Uterus (tissue), 4 donors: ENCODE measurements around the gene HAAO. TPM values are rescaled to one million over a fixed set of nuclear protein-coding genes. Genes with fewer than 3 reads are reported as not detected.
A peak's percentile ranks its signal among the peaks of the same experiment; 100 is the strongest.

Source experiments
- DNase-seq, 2 donors: peaks; one replicate each; pipeline ENCODE4 v3.0.0-alpha.2; 2019 to 2020
- H3K27ac ChIP-seq, 2 donors: fragments of 200-600 bp; sonication (generic); 1 replicate in 1 of 2; 2 replicates in 1 of 2; pipeline ENCODE4 v1.5.1; 2016 to 2018
- H3K27me3 ChIP-seq, 2 donors: fragments of 200-600 bp; sonication (generic); one replicate each; pipeline ENCODE4 v1.5.1; 2018 to 2019; ENCODE audit warnings: control low read depth in 1 of 2
- H3K36me3 ChIP-seq, 2 donors: fragments of 200-600 bp; sonication (generic); one replicate each; pipeline ENCODE4 v1.5.1; 2019; ENCODE audit warnings: control low read depth in 1 of 2
- H3K4me1 ChIP-seq, 2 donors: fragments of 200-600 bp; sonication (generic); one replicate each; pipeline ENCODE4 v1.5.1; 2018 to 2019; ENCODE audit warnings: control low read depth in 1 of 2
- H3K4me3 ChIP-seq, 2 donors: fragments of 200-600 bp; sonication (generic); 1 replicate in 1 of 2; 2 replicates in 1 of 2; pipeline ENCODE4 v1.5.1; 2018 to 2019; ENCODE audit warnings: mild to moderate bottlenecking in 1 of 2
- H3K9me3 ChIP-seq, 2 donors: fragments of 200-600 bp; sonication (generic); one replicate each; pipeline ENCODE4 v1.5.1; 2019; ENCODE audit warnings: control low read depth in 1 of 2
- CTCF ChIP-seq, 4 experiments: fragments of 200-600 bp in 2 of 4; fragments of 450-650 bp in 2 of 4; sonication (generic) in 2 of 4; IDR thresholded peaks; one replicate each; pipeline ENCODE4 v1.5.1; 2016 to 2019; ENCODE audit warnings: antibody characterized with exemption in 4 of 4, mild to moderate bottlenecking in 2 of 4, moderate library complexity in 1 of 4
- POLR2A ChIP-seq, 2 donors: fragments of 450-650 bp; IDR thresholded peaks; one replicate each; pipeline ENCODE4 v1.6.1; 2016; ENCODE audit warnings: antibody characterized with exemption in 2 of 2, mild to moderate bottlenecking in 1 of 2, moderate library complexity in 1 of 2
- intact Hi-C: fragments of 100-400 bp; cut with DNase I; formaldehyde crosslinking; loops from one replicate; pipeline ENCODE4 v1.15.1; 2023; ENCODE audit warnings: low total_unique reads
- total RNA-seq, 4 donors: library from RNA; depleted of rRNA in 3 of 4; stranded (reverse); fragments of >200 nt in 3 of 4; gene quantifications; one replicate each; pipeline versions ENCODE4 v1.1.0 to v1.2.4, GENCODE V29; 2014 to 2023
- donor health status: DM: yes; HTN: yes; CAD: no.

Gene HAAO
- total RNA-seq, 4 donors from 2014 or later = 3.1 to 25.1 (median 20.8) TPM

- Histone ChIP-seq H3K27me3 (no peaks in the 10 kb centered on the region), H3K4me3 (no peak overlapping the region), H3K9me3 (no peaks in the 10 kb centered on the region), H3K36me3 (no peaks in the 10 kb centered on the region), H3K4me1 (no peaks in the 10 kb centered on the region), H3K27ac (no peak overlapping the region)
- intact Hi-C loops = no loop called here
- TF ChIP-seq CTCF (IDR thresholded peaks at IDR 0.05) = no peak
- peak in 1 of 2 donors; percentile 8 for DNase-seq
These were observed 5.6 kb downstream of the HAAO start for GRCh38 chr2:42786561-42787345.

- H3K27me3 ChIP-seq = no peaks in the 10 kb centered on the region
- H3K27ac ChIP-seq = no peak overlapping the region
- H3K4me3 ChIP-seq = no peak overlapping the region
- H3K9me3 ChIP-seq = no peaks in the 10 kb centered on the region
- DNase-seq = peak in 1 of 2 donors; percentile 6
- intact Hi-C loops = no loop called here
- no peak for TF ChIP-seq CTCF (IDR thresholded peaks at IDR 0.05)
- TF ChIP-seq POLR2A (IDR thresholded peaks at IDR 0.05) = no peak
- no peaks in the 10 kb centered on the region for H3K36me3 ChIP-seq
- H3K4me1 ChIP-seq = no peaks in the 10 kb centered on the region
These were observed 8.0 kb downstream of the HAAO start for GRCh38 chr2:42784204-42784880.

- Histone ChIP-seq H3K9me3 (no peaks in the 10 kb centered on the region), H3K4me1 (no peaks in the 10 kb centered on the region), H3K4me3 (no peak overlapping the region), H3K36me3 (no peaks in the 10 kb centered on the region), H3K27me3 (no peaks in the 10 kb centered on the region), H3K27ac (no peak overlapping the region)
- intact Hi-C loops = no loop called here
- peak in 1 of 2 donors; percentile 3 for DNase-seq
- TF ChIP-seq POLR2A (IDR thresholded peaks at IDR 0.05) = no peak
- TF ChIP-seq CTCF (IDR thresholded peaks at IDR 0.05) = no peak
These were observed 8.9 kb downstream of the HAAO start for GRCh38 chr2:42783511-42783910.

GRCh38 chr2:42781181-42781580, 11.2 kb downstream of the HAAO start:
- Histone ChIP-seq H3K36me3 (no peaks in the 10 kb centered on the region), H3K27me3 (no peaks in the 10 kb centered on the region), H3K27ac (no peak overlapping the region), H3K4me1 (no peaks in the 10 kb centered on the region), H3K9me3 (no peaks in the 10 kb centered on the region), H3K4me3 (no peak overlapping the region)
- intact Hi-C loops = no loop called here
- no peak for TF ChIP-seq CTCF (IDR thresholded peaks at IDR 0.05)
- no peak for TF ChIP-seq POLR2A (IDR thresholded peaks at IDR 0.05)
- no peak for DNase-seq
